IPS-11a (cell line): ENCODE results near the gene HADHA.
A peak's percentile ranks its signal among the peaks of the same experiment; 100 is the strongest.
"Not testable (repeated sequence)": the region's sequence is repeated elsewhere in the genome, so short reads cannot be mapped to it uniquely, and the experiment has no call there.

Experiments
- H3K4me3 ChIP-seq: one replicate; pipeline ENCODE4 v1.5.1; 2013; ENCODE audit warnings: low read depth, low read length, control low read depth

HADHA gene

GRCh38 chr2:26176279-26176615, 68.2 kb downstream of the HADHA start:
- H3K4me3 ChIP-seq, result no peak overlapping the region

- no peak overlapping the region for H3K4me3 ChIP-seq
These were observed 68.8 kb downstream of the HADHA start for GRCh38 chr2:26175466-26176278.

DNA sequence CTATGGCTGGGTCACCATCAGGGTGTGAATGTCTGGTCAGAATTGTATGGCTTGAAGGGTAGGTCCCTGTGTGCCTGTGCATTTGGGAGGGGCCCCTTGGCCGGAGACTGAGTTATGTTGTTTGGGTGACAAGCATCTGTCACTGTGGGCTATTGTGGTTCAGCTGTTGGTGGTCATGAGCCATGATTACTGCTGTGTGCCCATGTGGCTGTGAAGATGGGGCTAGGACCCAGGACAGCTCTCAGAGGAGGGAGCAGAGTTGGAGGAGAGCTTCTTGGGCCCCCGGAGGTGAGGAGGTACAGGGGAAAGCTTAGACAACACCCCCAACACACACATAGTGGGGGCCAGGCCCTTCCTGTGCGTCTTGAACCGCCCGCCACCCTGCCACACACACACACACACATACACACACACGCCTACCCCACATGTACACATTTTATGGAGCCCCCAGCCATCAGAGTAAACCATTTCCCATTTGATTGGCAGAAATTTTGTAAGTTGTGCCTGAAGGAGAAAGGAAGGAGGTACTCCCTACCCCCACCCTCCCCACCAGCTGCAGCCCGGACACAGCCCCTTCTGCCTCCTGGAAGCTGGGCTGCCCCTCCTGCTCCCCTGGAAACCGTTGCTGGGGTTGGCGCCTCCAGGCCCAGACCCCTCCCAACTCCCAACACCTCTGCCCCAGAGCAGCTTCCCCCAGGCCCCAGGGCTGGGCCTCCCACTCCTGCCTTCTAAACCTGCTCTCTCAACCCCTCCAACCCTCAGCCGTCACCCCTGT, 69.6 kb downstream of the HADHA start:
- peak overlapping the region; percentile 60 for H3K4me3 ChIP-seq

- peak overlapping the region; percentile 60 for H3K4me3 ChIP-seq
These were observed 70.5 kb downstream of the HADHA start for GRCh38 chr2:26173776-26174482.

GRCh38 chr2:26172871-26173775, 71.3 kb downstream of the HADHA start, which contains the start of gene GAREM2:
Gene GAREM2 (plus strand): TSS chr2:26173088. CDS start chr2:26173221, 133 bp downstream.
- H3K4me3 ChIP-seq, result peak within 1 kb of the TSS; percentile 60

DNA sequence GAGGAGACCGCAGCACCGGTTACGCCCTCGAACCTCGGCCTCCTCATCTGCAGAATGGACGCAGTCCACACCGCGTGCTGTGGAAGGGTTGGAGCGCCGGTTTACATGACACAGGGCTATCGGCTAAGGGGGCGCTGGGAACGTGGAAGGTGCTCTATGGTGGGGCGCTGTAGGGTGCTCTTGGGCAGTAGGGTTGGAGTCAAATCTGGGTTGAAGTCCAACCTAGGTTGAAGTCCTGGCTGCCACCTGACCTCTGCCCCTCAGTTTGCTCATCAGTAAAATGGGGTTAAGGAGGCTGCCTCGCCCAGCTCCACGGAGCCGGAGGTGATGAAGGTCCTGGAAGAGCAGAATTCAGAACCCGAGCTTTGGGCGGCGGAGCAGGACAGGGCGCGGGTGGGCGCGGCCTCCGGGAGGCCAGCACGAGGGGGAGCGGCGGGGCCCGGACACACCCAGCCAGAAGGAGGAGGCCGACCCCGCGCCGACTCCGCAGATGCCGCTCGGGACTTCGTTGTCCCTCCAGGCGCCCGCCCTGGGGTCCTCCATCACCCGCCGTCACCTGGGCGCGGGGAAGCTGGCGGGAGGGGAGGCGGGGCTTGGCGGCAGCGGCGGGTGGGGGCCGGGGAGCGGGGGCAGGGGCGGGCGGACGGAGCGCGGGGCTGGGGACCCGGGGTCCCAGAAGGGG, 72.1 kb downstream of the HADHA start:
- H3K4me3 ChIP-seq, result peak overlapping the region; percentile 39

DNA sequence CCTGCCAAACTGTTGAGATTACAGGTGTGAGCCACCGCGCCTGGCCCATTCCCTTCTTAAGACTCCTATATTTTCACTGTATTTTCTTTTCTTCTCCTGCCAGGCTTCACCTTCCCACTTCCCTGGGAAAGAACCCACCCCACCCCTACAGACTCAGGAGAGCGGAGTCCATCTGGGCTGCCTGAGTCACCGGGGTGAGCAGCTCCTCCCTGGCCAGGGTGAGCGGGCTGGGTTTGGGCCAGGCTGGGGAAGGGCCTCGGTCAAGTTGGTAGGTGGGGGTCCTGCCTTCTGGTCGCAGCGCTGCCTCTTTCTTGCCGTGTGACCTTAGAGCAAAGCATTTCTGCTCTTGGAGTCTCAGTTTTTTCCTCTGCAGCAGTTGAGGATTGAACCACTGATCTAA, 73.6 kb downstream of the HADHA start:
- H3K4me3 ChIP-seq, result no peak overlapping the region

- H3K4me3 ChIP-seq, result no peak overlapping the region
These were observed 74.6 kb downstream of the HADHA start for GRCh38 chr2:26169681-26170414.

- H3K4me3 ChIP-seq, result no peak overlapping the region
These were observed 75.2 kb downstream of the HADHA start for GRCh38 chr2:26169226-26169625.

- H3K4me3 ChIP-seq, result no peak overlapping the region
These were observed 75.6 kb downstream of the HADHA start for GRCh38 chr2:26168785-26169184.

- not testable (repeated sequence) for H3K4me3 ChIP-seq
These were observed 77.9 kb downstream of the HADHA start for GRCh38 chr2:26166541-26166940.

GRCh38 chr2:26165403-26165802, 79.0 kb downstream of the HADHA start:
- H3K4me3 ChIP-seq, result no peak overlapping the region

DNA sequence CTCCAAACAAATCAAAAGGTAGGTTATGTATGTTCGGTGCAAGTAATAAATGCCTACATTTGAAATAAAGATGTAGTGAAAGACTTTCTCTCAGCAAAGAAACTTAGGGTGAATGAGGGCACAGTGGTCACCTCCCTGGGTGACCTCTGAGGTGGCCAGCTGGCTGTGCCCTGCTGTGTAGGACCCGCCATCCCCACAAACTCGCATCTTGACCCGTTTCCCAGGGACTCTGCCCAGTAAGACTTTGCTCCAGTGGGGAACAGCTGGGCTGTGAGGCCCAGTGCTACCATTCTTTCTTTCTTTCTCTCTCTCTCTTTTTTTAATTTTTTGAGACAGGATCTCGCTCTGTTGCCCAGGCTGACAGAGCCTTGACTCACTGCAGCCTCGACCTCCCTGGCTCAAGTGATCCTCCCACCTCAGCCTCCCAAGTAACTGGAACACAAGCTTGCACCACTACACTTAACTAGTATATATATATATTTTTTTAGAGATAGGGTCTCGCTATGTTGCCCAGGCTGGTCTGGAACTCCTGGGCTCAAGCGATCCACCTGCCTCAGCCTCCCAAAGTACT, 79.7 kb downstream of the HADHA start:
- no peak overlapping the region for H3K4me3 ChIP-seq

DNA sequence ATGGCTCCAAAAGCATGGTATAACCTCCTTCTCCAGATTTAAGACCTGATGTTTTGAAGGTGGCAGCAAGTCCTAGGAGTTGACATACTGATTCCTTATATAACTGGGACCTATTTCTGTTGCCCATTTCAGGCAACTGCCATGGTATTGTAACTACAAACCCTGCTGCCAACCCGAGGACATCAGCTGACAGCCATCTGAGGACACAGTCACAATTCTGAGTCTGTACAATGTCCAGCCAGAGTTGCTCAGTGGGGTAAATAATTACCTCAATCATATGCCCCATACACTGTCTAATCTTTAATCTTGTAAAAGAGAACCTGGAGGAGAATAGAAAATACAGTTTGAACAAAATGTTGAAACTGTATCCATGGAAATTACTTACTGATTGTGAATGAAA, 80.2 kb downstream of the HADHA start:
- H3K4me3 ChIP-seq, result no peak overlapping the region

DNA sequence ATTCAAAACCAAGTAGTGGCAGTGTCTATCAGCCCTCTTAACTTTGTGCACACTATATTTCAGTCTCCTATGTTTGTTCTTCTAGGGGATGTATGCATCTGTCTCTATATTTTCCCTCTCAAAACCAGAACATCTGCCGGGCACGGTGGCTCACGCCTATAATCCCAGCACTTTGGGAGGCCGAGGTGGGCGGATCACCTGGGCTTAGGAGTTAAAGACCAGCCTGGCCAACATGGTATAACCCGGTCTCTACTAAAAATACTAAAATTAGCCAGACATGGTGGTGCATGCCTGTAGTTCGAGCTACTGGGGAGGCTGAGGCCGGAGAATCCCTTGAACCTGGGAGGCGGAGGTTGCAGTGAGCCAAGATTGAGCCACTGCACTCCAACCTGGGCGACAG, 81.5 kb downstream of the HADHA start:
- H3K4me3 ChIP-seq, result no peak overlapping the region

DNA sequence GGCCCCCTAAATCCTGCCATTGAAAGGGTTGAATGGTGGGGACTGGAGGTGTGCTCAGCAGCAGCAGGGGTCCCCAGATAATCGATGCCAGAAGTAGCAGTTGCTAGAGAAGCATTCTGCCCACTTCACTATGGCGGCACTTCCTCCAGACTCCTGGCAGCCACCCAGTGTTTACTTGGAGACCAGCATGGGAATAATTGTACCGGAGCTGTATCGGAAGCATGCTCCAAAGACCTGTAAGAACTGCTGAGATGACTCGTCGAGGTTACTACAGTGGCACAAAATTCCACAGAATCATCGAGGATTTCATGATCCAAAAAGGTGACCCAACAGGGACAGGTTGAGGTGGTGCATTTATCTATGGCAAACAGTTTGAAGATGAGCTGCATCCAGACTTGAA, 82.5 kb downstream of the HADHA start:
- H3K4me3 ChIP-seq, result no peak overlapping the region

- H3K4me3 ChIP-seq, result no peak overlapping the region
These were observed 86.9 kb downstream of the HADHA start for GRCh38 chr2:26157580-26157979.

- H3K4me3 ChIP-seq, result no peak overlapping the region
These were observed 94.2 kb downstream of the HADHA start for GRCh38 chr2:26150243-26150642.

DNA sequence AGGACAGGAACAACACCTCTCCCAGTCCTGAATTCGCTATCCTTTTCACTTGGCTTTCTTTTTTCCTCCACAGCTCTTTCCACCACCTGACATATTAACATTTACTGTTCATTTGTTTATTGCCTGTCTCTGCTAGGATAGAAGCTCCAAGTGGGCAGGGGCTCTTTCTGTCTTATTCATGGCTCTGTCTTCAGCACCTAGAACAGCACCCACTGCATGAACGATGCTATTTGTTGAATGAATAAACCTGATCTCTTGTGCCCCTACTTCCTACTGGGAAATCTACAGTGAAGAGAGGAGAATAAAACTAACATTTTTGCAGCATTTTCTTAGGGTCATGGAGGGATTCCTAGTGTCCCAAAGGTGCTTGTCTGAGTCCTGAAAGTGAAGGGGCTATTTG, 95.9 kb downstream of the HADHA start:
- H3K4me3 ChIP-seq, result no peak overlapping the region
